SH-SY5Y (cell line): ENCODE data around the gene AFF1.

Source experiments
- GATA2 ChIP-seq: IDR thresholded peaks from 2 replicates; pipeline ENCODE4 v1.6.1; 2011; ENCODE audit warnings: mild to moderate bottlenecking, low read depth, low read length
- GATA3 ChIP-seq: IDR thresholded peaks from 2 replicates; pipeline ENCODE4 v1.6.1; 2011; ENCODE audit warnings: low read depth, mild to moderate bottlenecking, low read length, moderate library complexity

DNA sequence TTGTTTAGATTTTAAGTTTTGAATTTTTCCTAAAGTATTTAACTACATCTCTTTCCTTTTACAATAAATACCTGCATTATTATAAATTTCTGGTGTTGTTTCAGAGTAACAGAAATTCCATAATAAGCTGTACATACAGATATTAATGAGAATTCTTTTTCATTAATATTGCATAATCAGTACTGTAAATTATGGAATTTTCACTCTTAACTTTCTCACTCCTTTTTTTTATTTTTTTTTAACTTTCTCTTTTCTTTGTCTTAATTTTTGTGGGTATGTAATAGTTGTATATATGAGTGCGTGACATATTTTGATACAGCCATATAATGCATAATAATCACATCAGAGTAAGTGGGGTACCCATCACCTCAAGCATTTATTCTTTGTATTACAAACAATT, 175.1 kb downstream of the AFF1 start:
- TF ChIP-seq GATA2 (no peak), GATA3 (no peak)
